Bone marrow (tissue), 2 donors: Measurements from ENCODE around the gene FBXL16.

Experiments used
- DNase-seq, 2 donors: peaks; one replicate each; lab custom pipeline; 2025; lab: John Stamatoyannopoulos, UW

The FBXL16 gene

GRCh38 chr16:734981-735881, 29.6 kb upstream of the FBXL16 start:
- no peak for DNase-seq

GRCh38 chr16:734208-734980, 28.8 kb upstream of the FBXL16 start:
- no peak for DNase-seq

GRCh38 chr16:733382-734207, 28.0 kb upstream of the FBXL16 start:
- no peak for DNase-seq

- no peak for DNase-seq
Measured at GRCh38 chr16:732936-733335, 27.3 kb upstream of the FBXL16 start.

- DNase-seq = no peak
Measured at GRCh38 chr16:732332-732731, 26.7 kb upstream of the FBXL16 start.

- DNase-seq = no peak
Measured at GRCh38 chr16:730666-731509, 25.3 kb upstream of the FBXL16 start.

GRCh38 chr16:729768-730665, 24.4 kb upstream of the FBXL16 start:
- DNase-seq = no peak

- no peak for DNase-seq
Measured at GRCh38 chr16:728890-729744, 23.5 kb upstream of the FBXL16 start.

- no peak for DNase-seq
Measured at GRCh38 chr16:728131-728889, 22.7 kb upstream of the FBXL16 start.

GRCh38 chr16:727291-727977, 21.8 kb upstream of the FBXL16 start:
- no peak for DNase-seq

GRCh38 chr16:726438-727290, 21.1 kb upstream of the FBXL16 start, which contains the start of the genes CCDC78 and HAGHL:
Gene CCDC78 (minus strand): TSS chr16:726443. CDS start chr16:726367, 76 bp downstream.
Gene HAGHL (plus strand): TSS chr16:727106. CDS start chr16:727510, 404 bp downstream.
- DNase-seq = no peak

- DNase-seq = no peak
Measured at GRCh38 chr16:726188-726437, 20.5 kb upstream of the FBXL16 start.

GRCh38 chr16:725463-726187, 20.0 kb upstream of the FBXL16 start:
- DNase-seq = no peak

GRCh38 chr16:725041-725376, 19.4 kb upstream of the FBXL16 start:
- DNase-seq = no peak

GRCh38 chr16:724188-725040, 18.8 kb upstream of the FBXL16 start:
- DNase-seq = no peak

GRCh38 chr16:723695-724094, 18.1 kb upstream of the FBXL16 start:
- no peak for DNase-seq
